ENCODE measurements around the gene ZNF722. TPM values are rescaled to one million over a fixed set of nuclear protein-coding genes. Genes with fewer than 3 reads are reported as not detected.

Gene ZNF722
- total RNA-seq, 4 donors from 2014 or later = 0.21 TPM; not detected in 3

DNA sequence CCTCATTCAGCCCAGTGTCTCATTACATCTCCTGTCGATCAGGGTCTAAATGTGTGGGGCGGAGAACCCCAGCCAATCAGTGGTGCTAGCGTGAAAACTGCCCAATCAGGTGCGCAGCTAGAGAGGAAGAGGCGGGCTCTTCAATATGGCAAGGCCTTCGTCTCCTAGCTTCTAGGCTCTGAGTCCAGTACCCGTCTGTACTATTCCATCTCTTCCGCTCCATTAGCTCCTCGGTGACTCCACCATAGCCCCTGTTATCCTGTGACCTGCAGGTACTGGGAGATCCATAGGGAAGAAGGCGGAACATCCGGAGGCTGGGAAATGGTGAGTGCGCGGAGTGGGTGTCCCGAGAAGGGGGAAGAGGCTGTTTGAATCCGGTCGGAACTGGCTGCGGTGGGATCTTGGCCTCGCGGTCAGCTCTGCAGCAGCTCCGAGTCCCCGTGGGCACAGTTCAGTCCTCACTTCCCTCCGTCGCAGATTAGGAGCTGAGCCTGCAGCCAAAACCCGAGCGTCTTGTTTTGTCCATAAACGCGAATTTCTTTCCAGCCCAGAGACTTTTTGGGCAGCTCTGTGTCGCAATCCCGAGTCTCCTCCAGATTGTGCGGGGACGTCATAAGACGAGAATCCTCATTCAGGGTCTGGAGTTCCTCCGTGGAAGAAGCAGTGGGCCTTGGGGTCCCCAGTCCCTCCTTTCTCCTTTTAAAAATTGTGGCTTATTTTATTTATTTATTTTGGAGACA lies 46.8 kb downstream of the ZNF722 start, which contains the start of gene ZNF727:
Gene ZNF727 (plus strand): TSS at position 134 of the 740 bp plus-strand sequence. CDS start 188 bp downstream, at position 322.
- Histone ChIP-seq H3K36me3 (no peaks in the 10 kb centered on the region), H3K4me1 (no peaks in the 10 kb centered on the region), H3K9me3 (no peaks in the 10 kb centered on the region), H3K4me3 (peak within 1 kb of the TSS; percentile 44 to 82), H3K27me3 (no peaks in the 10 kb centered on the region), H3K27ac (peak within 1 kb of the TSS; percentile 28 to 90)
- peak; percentile 54 to 81 for DNase-seq
- intact Hi-C loops (cut with DNase I; ENCODE audit: low total_unique reads) = no loop called here
- TF ChIP-seq POLR2A (IDR thresholded peaks at IDR 0.05) (peak; percentile 12 to 27), CTCF (IDR thresholded peaks at IDR 0.05) (no peak)

- no peak for DNase-seq
- H3K36me3 ChIP-seq = no peaks in the 10 kb centered on the region
- H3K4me1 ChIP-seq = no peaks in the 10 kb centered on the region
- peak overlapping the region; percentile 44 to 82 for H3K4me3 ChIP-seq
- H3K9me3 ChIP-seq = no peaks in the 10 kb centered on the region
- TF ChIP-seq POLR2A (IDR thresholded peaks at IDR 0.05) (no peak), CTCF (IDR thresholded peaks at IDR 0.05) (no peak)
- H3K27me3 ChIP-seq = no peaks in the 10 kb centered on the region
- peak overlapping the region; percentile 28 to 90 for H3K27ac ChIP-seq
- intact Hi-C loops (cut with DNase I; ENCODE audit: low total_unique reads) = no loop called here
Observed at GRCh38 chr7:64046041-64046389, 47.4 kb downstream of the ZNF722 start.

Small RNA genes within 50 kb of the gene (small RNA-seq; reads per million reads assigned to genes)
- gene AC092634.1 (not detected), gene AC092634.7 (not detected), gene VN1R36P (not detected)

Other genes starting within 250 kb of the ZNF722 start
- 10 to 100 TPM in 1 of 4 donors, 1 to 10 TPM in 2, under 1 TPM in 1; 0.29 to 11.9 (median 2.8) TPM for gene ZNF727, start 46.6 kb downstream of the ZNF722 start, total RNA-seq
- not detected for gene ZNF735, start 208.4 kb downstream of the ZNF722 start, total RNA-seq
- not detected for gene ZNF679, start 229.6 kb downstream of the ZNF722 start, total RNA-seq